Activated T-cell treated with anti-CD3 and anti-CD28 coated beads, Interleukin-2, amount 50 U/mL, for 48 hours (primary cell): ENCODE data around the gene NSG1.

Experiments
- DNase-seq, 2 experiments: peaks; one replicate each; pipeline ENCODE4 v3.0.0-alpha.2; 2020

The NSG1 gene

DNA sequence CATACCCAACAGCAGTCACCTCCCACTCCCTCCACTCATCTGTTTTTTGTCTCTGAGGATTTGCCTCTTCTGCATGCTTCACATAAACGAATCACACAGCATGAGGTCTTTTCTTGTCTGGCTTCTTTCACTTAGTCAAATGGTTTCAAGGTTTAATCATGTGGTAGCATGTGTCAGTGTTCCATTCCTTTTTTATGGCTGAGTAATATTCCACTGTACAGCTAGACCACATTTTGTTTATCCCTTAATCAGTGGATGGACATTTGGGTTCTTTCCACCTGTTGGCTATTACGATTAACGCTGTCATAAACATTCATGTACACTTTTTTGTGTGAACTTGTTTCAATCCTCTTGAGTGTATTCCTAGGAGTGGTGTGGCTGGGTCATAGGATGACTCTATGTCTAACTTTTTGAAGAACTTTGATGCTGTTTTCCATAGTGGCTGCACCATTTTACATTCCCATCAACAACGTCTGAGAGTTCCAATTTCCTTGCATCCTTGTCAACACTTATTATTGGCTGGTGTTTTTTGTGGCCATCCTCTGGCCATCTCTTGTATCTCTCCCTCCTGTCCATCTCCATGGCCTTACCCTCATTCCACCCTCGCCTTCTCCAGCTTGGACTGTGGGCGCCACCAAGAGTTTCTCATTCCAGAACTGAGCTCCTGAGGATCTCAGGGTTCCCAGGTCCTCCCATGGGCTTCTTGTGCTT, 12.4 kb upstream of the NSG1 start:
- no peak for DNase-seq

GRCh38 chr4:4376074-4376473, 10.8 kb upstream of the NSG1 start:
- no peak for DNase-seq

DNA sequence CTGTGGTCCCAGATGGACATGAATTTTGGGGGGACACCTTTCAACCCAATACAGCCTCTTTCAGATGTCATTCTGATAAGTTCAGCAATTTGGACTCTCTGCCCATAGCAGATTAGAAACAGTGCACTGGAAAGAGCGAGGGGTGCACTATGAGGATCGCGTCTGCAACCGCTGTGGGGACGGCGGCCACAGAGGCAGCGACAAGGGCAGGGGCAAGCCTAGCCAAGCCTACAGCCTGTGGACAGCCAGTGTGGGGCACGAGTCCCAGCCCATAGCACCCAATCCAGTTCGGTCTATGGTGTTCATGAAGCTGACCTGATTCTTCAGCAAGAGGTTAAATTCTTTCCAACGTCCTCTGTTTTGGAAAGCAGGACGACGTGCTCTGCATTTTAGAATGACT, 9.7 kb upstream of the NSG1 start:
- DNase-seq = no peak

- no peak for DNase-seq
Measured at GRCh38 chr4:4377732-4378460, 9.0 kb upstream of the NSG1 start.

DNA sequence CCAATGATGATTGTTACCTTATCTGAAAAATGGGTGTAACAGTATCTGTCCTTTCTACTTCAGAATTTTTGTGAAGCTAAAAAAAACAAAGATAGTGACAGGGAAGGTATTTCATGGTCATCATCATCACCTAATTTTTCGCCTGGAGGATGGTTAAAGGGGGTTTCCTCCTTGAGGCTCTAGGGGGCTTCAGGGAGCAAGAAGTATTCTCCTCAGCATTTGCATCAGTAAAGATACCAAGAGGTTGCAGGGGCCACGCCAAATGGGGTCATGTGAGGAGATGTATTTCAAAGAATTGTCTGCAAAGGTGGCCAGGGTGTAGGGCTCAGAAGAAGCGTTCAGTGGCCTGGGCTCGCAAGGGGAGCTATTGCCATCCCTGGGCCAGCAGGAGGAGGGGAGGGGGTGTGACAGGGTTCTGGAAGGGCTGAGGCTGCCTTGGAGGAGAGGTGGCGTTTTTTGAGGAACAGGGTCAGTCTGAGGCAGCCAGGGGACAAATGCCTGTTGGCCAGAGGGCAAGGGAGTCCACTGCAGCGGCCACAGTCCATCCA, 7.3 kb upstream of the NSG1 start:
- DNase-seq = no peak

- no peak for DNase-seq
Measured at GRCh38 chr4:4383085-4383484, 3.8 kb upstream of the NSG1 start.

GRCh38 chr4:4384837-4385236, 2.1 kb upstream of the NSG1 start:
- peak; percentile 37 to 42 for DNase-seq

DNA sequence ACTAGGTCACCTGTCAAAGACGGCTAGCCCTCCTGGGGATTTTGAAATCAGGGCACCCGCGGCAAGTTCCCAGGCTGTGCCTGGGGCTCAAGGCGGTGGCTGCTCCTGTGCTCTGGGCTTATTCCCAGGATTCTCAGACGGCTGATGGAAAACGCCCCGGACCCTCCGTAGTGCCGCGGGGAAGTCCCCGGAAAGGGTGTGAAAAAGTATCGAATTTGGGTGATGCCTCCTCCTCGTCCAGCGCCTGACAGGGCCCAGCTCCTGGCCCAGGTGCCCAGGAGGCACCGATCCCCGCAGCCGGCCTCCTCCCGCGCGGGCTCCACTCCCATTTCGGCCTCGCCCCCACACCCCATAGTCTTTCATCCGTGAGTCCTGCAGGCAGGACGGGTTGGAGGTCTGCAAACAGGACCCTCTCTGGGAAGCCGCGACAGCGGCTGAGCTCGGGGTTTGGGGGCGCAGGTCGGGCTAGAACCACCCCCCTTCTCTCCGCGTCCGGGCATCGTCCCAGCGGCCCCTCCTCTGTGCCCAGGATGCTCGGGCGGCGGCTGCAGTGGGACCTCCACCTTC, 1.1 kb upstream of the NSG1 start:
- peak in 1 of 2 experiments; percentile 20 for DNase-seq

DNA sequence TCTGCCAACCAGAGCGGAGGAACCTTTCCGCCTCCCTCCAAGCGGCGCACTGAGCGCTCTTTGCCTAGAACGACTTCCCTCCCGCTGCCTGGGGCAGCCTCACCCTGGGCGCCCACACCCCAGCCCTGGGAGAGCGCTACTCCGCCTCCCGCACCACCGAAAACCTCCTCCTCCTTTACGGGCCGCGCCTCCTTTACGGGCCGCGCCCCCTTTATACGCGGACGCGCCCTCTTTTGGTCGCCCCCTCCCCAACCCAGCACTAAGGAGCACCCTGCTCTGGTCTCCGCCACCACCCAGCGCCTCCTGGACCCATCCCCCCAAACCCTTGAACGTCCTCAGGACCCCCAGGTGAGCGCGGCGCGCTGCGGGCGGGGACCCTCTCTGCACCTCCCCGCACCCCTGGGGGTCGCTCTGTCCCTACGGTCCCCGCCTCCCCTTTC, 586 bp upstream of the NSG1 start:
- peak; percentile 26 to 36 for DNase-seq

GRCh38 chr4:4387531-4388310, 819 bp downstream of the NSG1 start:
- DNase-seq = peak in 1 of 2 experiments; percentile 27

DNA sequence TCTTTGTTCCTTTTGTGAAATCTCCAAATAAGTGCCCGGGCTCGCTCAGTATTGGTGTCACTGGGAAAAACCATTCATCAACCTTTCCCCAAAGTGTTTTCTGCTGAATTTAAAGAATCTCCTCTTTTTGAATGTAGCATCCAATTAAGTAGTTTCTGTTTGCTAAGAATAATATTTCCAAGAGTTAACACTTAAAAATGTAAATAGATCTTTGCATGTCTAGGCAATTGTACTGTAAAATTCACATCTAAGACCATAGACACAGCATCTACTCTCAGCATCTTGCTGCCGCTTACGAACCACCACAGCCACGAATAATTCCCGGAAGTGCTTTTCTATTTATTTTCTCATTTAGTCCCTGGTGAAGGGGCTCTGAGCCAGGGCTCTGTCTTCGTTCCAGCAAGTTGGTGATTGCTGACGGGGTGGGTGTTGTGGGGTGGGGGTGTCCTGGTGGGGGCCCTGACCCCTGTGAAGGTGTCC, 1.4 kb downstream of the NSG1 start:
- no peak for DNase-seq

GRCh38 chr4:4388836-4389575, 2.1 kb downstream of the NSG1 start:
- no peak for DNase-seq

DNA sequence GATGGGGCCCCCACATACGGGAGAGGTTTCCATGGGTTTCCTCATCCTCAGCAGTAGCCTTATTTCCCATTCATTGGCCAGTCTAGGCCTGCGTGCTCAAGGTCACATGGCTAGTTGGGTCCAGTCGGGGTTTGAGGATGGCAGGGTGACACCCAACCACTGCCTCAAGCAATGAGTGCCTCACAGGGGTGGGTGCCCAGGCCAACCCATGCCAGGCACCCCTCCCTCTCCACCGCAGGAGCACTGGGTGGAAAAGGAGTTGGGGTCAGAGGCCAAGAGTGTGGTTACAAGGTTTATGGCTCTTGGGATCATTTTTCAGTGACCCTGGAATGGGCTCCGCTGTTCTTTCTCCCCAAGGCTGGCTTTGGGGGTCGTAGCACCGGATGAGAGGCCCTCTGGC, 3.1 kb downstream of the NSG1 start:
- DNase-seq = no peak

- DNase-seq = no peak
Measured at GRCh38 chr4:4390515-4391240, 3.8 kb downstream of the NSG1 start.

GRCh38 chr4:4391866-4392265, 5.0 kb downstream of the NSG1 start:
- no peak for DNase-seq

DNA sequence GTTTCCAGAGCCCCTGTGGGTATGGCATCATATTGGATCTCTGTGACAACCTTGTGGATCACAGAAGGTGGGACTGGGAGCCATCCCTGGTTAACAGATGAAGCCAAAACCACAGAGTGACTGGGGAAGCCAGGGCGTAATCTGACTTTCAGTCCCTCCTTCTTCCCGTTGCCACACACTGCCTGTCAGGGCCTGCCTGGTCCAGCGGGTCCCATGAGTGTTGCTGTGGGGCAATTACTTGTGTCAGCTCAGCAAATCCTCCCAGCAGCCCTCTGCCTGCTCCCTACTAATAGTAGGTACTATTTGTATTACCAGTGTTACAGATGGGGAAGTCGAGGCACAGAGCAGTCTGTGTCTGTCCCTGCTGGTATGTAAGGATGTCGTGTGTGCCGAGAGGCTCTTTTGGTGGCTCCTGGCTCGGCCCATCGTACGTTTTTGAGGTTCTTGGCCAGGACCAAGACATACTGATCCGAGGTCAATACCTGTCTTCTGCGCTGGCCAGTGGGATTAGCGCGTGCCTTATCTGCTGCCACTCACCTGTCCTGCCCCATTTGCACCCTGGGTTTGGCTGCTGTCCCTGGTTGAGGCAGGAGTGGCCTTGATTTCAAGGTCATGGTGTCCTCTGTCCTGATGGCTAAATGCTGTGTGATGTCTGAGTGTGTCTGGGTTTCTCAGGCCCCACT, 5.7 kb downstream of the NSG1 start:
- DNase-seq = no peak

- no peak for DNase-seq
Measured at GRCh38 chr4:4394644-4395043, 7.7 kb downstream of the NSG1 start.

DNA sequence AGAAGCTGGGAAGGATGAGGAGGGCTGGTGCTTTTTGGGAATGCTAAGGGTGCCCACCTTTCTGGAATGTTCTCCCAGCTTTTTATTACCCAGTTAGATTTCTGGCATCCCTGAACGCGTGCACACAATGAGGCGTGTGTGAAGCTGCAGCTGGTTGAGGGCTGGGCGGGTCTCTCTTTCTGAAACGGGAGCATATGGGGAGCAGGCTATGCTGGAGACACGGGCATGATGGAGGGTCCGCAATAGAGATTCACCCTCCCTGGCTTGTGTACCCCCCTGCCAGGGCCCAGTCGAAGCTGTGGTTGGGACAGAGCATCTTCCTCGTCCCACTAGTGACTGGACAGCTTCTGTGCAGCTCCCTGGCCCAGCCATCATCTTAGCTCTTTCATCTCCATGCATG, 8.5 kb downstream of the NSG1 start:
- no peak for DNase-seq

- DNase-seq = no peak
Measured at GRCh38 chr4:4395849-4396627, 9.1 kb downstream of the NSG1 start.
